Neural cell (in vitro differentiated cells): ENCODE data around the gene RPGRIP1L.

Source experiments
- CTCF ChIP-seq: fragments of 450-650 bp; IDR thresholded peaks from 2 replicates; pipeline ENCODE4 v1.5.1; 2014; ENCODE audit warnings: antibody characterized with exemption, mild to moderate bottlenecking, moderate library complexity; ENCODE audit not compliant: poor library complexity, severe bottlenecking
- EP300 ChIP-seq: fragments of 450-650 bp; conservative IDR thresholded peaks from 2 replicates; pipeline ENCODE4 v1.6.1; 2014; ENCODE audit warnings: antibody characterized with exemption, mild to moderate bottlenecking, moderate library complexity; ENCODE audit not compliant: poor library complexity, severe bottlenecking
- EZH2 ChIP-seq: fragments of 200-600, 300-800 bp; shearing (Covaris generic), sonication (generic); IDR thresholded peaks from 2 replicates; pipeline ENCODE4 v1.6.1; 2014; ENCODE audit warnings: antibody characterized with exemption, low read length, borderline replicate concordance, mild to moderate bottlenecking; ENCODE audit not compliant: insufficient read depth, poor library complexity, severe bottlenecking
- POLR2AphosphoS5 ChIP-seq: IDR thresholded peaks from 2 replicates; pipeline ENCODE4 v1.6.1; 2012
- RAD21 ChIP-seq: fragments of 450-650 bp; conservative IDR thresholded peaks from 2 replicates; pipeline ENCODE4 v1.6.1; 2014; ENCODE audit warnings: antibody characterized with exemption, mild to moderate bottlenecking, moderate library complexity
- REST ChIP-seq: IDR thresholded peaks from 2 replicates; pipeline ENCODE4 v1.6.1; 2012; ENCODE audit warnings: borderline replicate concordance
- SMC3 ChIP-seq: fragments of 450-650 bp; conservative IDR thresholded peaks from 2 replicates; pipeline ENCODE4 v1.6.1; 2014; ENCODE audit warnings: antibody characterized with exemption, mild to moderate bottlenecking, moderate library complexity; ENCODE audit not compliant: poor library complexity
- TAF1 ChIP-seq: IDR thresholded peaks from 2 replicates; pipeline ENCODE4 v1.6.1; 2012; ENCODE audit warnings: low read depth

DNA sequence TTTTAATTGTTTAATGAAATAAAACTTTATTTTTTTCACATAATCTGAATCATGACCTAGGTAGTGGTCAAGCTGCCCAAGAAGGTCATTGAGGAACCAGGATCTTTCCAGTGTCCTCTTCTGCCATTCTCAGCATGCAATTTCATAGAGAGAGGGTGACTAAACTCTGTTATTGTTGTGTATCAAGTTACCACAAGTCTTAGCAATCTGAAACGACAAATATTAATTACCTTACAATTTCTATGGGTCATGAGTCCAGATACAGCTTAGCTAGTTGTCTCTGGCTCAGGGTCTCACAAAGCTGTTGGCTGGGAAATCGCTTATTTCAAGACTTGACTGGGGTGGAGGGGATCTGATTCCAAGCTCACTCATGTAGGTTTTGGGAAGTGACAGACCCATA lies 37.9 kb upstream of the RPGRIP1L start:
- no peak for TF ChIP-seq CTCF
- no peak for TF ChIP-seq SMC3
- TF ChIP-seq POLR2AphosphoS5 = no peak
- no peak for TF ChIP-seq EP300
- no peak for TF ChIP-seq TAF1
- no peak for TF ChIP-seq RAD21
- TF ChIP-seq EZH2 = no peak
- TF ChIP-seq REST = no peak
